HG03354 (cell line): ENCODE measurements around the gene SMLR1.
"Not testable (repeated sequence)": the region's sequence is repeated elsewhere in the genome, so short reads cannot be mapped to it uniquely, and the experiment has no call there.

Source experiments
- ATAC-seq: cut with Tn5 transposase; IDR thresholded peaks from one replicate; pipeline ENCODE4 v1.9.1; 2021; ENCODE audit warnings: mild to moderate bottlenecking; ENCODE audit not compliant: unreplicated experiment, poor library complexity, severe bottlenecking

SMLR1 gene

DNA sequence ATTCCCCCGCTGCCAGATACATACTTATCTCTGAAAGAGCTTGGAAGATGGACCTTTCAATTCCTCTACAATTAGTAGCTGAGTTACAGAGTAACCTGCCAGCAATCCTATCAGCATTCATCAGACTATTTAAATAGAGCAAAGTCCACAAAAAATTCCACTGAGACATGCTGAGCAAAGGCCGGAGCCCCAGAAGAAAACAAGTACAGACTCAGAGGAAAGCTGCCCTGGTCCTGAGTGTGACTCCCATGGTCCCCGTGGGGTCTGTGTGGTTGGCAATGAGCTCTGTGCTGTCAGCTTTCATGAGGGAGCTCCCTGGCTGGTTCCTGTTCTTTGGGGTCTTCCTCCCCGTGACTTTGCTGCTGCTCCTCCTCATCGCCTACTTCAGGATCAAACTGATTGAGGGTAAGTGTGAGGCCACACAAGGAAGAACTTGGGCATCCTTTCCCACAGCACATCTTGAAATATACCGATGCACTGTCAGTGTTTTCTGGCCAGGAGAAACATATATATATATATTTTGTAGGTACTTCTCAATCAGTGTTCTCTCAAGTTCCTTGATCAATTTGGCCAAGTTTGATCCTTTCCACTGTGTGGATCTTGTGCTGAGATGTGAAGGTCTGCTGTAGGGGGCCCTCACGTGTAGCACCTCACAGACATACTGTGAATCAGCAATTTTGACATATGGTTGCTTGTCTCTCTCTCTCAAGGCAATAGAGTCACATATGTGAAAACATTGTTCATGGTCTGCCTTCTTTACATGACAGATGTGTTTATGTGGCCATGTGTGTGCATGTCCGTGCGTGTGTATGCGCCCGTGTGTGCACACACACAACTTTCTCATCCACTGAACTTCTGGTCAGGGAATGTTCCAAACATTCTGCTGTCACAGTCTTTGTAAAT lies at the start of gene SMLR1:
Gene SMLR1 (plus strand): TSS at position 160 of the 903 bp plus-strand sequence. CDS start 8 bp downstream, at position 168.
- no peak for ATAC-seq

DNA sequence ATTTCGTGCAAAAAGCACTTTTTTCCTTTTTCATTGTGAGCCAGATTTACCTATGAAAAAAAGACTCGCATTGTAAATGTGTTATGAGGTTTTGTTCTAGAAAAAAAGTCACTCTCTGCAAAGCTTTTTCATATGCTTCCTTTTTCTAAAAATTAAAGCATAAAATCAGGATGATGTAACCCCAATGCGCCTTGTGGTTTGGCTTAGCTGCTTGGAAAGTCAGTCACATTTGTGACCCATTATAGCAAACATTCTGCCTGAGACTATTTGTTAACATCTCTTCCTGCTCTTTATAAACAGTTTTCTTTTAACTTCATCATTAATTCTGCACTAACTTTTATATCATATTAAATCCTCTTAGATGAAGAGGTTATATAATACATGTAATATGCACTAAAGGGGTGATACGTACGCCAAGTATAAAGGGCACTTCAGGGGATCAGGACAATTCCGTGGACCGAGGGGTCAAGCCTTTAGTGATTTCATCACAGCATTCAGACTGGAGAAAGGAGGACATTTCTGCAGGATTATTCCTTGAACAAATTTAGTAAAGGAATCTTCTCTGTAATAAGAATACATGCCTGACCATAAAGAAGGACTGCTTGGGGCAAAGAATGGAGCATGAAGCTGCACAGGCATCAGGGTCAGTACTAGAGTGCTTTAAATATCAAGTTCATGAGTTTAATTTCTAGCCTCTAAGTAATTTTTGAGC lies 48.1 kb upstream of the SMLR1 start:
- no peak for ATAC-seq

DNA sequence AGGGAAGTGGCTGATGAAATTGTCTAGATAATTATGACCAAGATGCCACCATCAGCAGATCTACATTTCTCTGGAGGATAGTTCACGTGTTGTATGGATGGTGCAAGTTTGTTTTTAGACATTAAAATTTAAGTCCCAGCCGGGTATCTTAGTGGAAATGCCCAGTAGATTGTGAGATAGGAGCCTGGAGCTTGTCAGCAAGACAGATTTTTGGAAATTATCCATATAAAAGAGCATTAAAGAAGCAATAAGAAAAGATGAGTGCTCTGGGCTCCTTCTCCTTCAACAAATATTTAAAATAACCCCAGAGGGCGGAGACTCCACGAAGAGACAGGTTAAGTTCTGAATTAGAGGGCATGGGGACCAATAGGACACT lies 47.6 kb upstream of the SMLR1 start:
- ATAC-seq, result no peak

DNA sequence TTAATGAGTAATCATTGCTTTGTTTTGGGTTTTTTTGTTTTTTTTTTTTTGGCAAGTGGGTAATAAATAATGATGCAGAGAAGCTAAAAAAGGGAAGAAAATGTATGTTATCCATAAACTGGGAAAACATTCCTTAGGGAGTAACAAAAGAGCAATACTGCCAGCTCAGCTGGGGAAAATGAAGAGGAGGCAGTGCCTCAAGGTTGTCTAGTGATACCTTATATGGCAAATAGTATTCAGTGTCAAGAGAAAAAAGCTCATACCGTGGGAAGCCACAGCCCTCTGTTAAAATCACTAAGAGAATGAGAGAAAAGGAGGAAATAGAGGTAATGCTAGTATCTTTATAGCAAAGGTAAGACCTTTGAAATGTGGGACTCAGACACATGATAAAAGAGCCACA lies 47.1 kb upstream of the SMLR1 start:
- no peak for ATAC-seq

DNA sequence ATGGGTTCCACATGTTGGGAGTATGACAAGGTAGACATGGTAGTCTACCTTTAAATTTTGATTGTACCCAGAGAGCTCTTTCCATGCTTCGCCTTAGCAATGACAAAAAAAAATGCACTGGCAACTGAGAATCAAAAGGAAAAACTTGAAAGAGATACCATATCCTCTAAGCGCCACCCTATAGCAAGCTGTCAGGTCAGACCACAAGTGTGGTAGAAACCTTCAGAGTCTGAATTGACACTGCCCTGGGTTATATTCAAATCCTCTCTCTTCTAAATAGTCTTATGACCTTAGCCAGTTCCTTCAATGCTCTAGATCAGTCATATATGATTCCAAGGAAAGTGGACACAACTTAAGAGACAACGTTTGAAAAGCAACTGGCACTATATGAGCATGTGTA lies 45.6 kb upstream of the SMLR1 start:
- no peak for ATAC-seq

DNA sequence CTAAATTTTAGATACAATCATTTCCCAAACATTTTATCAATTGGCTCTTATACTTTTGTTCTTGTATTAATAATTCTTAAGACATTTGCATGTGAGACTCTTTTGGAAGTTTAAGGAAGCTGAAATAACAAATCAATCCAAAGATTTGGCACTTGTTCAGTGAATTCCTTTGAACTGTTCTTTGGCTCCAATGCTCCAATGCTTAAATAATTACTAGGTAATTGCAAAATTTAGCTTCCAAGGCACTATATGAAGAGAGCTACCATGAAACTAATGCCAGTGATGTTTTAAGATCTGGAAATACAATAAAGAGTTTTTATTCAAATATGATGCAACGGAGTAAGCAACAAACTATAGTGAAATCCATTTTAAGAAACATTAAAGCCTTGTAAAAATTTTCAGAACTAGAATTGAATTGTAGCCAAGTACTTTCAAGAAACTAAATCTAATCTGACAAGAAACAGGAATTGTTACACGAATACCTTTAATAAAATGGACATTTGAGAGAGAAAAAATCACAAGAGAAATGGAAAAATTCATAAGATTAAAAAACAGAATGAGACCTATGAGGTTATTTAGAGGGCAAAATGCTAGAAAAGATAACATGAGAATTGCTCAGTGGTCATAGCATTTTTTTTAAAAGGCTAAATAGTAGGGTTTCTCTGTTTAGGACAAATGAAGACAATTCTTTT lies 43.6 kb upstream of the SMLR1 start:
- no peak for ATAC-seq

DNA sequence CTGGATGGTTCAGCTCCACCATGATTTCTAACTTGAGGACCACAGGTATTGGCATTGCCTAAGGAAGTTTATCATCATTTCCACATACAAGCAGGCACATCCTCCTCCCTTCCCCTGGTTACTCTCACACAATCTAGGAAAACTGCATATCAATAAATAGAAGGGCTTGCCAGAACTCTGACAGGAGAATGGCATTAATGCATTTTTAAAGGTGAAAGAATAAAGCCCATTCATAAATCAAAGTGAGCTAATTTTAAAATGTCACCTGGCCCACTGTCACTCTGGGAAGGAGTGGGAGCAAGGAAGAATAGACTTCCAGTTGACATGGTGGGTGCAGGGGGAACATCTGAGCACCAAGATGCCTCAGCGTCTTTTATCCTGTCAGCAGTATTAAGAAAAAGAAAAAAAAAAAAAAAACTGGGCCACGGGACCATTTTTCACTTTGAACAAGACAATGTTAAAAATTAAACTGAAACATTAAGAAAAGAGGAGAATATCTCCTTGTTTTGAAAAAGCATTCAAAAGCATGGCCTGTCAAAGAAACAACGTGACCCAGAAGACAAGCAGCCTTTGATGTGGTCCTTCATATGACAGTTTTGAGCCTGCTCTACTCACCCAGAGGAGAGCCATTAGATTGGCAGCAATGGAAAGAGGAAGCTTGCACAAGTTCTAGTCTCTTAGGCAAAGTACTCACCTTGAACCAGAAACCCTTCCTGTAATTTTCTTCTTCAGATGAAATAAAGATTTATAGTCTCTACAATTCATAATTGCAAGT lies 39.3 kb upstream of the SMLR1 start:
- no peak for ATAC-seq

DNA sequence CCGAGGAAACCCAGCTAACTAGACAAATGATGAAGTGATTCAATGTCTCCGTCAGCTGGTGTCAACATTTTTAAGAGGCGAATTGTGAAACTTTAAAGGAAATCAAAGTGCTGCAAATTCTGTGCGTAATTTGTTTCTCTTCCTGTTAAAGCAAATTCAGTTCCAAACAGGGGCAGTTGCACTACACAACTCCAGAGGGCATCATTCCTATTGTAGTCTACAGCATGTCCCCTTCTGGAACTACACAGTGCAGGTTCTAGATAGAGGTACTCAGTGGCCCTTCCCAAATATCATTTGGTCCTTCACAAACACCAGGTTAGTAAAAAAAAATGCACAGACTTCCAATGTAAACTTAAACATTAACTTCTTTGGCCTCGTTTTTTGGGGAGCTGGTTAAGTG lies 38.3 kb upstream of the SMLR1 start:
- ATAC-seq, result no peak

DNA sequence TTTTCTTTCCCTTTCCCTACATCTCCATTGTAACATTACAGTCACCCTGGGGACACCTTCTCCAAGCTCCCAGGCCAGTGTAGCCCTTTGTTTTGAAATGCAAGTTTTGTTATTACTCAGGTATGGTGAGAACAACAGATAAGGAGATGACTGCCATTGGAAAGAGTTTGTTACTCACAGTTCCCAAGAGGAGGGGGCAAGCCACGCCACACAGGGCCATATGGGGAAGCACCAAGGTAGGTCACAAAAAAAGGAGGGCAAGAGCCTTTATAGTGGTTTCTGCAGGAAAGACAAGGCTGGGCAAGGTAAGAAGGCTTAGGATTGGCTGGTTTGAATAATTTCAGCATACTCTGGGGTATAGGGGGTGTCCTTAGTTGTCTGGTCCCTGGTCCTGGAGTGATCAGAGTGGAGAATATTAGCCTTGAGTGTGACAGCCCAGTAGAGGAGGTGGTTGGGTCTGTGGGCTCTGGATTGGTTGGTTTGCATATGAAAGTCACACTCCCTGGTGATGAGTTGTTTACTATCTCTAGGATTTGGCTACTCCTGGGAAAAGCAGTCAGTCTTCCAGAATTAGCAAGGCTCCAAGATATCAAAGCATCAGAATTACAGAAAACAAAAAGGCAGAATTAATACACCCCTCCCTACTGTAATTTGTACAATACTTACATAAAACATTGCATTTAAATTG lies 33.1 kb upstream of the SMLR1 start:
- ATAC-seq, result no peak

DNA sequence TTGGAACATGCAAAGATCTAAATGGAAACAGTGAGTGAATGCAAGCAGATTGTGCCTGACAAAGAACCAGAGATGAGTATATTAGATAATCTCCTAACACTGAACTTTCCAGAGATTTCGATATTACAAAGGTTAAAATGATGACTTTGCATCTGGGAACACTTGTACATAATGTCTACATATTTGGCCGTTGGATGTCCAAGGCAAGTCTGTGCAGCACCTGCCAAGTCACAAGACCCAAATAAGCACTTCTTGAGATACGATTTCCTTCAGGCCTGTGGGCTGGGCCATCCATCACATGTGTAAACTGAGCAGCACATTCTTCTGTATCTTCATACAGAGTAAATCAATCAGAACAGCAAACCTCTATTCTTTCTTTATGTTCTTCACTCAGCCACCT lies 32.5 kb upstream of the SMLR1 start:
- ATAC-seq, result no peak

DNA sequence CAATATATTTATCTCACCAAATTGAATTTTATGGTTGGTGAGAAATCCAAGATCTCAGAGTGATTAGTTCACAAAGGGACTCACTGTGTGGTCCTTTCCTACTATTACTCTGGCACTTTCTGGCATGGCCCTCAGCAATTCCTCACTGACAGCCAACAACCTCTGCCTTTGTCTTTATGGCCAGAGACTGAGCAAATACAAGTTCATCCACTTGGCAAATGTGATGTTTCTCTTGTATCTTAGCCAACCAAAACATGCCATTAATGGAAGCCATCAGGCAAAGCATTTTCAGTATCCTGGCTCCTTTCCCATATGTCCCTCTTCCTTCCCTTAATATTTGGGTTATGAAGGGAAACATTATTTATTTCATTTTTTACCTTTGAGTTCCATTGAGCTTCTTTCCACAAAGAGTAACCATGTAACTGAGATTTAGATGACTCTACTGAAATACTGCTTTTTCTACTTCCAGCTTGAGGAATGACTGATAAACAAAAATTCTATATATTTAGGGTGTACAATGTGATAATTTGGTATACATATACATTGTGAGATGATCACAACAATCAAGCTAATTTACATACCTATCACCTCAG lies 30.8 kb upstream of the SMLR1 start:
- no peak for ATAC-seq

DNA sequence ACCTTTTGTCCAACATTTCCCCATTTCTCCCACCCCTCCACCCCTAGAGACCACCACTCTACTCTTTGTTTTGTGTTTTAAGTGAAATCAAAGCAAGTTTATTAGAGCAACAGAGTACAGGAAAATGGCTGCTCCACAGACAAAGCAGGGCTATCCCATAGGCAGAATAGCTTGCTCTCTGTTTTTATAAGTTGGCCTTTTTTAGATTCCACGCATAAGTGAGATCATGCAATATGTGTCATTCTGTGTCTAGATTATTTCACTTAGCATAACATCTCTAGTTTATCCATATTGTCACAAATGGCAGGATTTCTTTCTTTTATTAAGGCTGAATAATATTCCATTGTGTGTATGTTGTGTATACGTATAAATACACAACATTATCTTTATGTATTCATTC lies 30.1 kb upstream of the SMLR1 start:
- ATAC-seq, result no peak

DNA sequence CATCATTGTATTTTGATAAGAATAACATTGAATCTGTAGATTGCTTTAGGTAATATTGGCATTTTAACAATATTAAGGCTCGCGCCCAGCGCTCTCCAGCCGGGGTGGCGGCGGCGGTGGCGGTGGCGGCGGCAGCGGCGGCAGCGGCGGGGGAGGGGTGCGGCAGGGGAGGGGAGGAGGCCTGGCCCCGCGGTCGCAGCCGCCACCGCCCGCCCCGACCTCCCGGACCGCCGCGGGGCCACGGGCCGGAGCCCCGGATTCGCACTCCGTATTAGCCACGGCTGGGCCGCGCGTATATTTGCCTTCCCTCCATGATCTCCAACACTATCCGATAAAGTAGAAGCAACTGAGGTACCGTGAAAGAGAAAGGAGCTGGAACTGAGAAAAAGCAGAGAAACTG lies 25.8 kb upstream of the SMLR1 start:
- ATAC-seq, result not testable (repeated sequence)

DNA sequence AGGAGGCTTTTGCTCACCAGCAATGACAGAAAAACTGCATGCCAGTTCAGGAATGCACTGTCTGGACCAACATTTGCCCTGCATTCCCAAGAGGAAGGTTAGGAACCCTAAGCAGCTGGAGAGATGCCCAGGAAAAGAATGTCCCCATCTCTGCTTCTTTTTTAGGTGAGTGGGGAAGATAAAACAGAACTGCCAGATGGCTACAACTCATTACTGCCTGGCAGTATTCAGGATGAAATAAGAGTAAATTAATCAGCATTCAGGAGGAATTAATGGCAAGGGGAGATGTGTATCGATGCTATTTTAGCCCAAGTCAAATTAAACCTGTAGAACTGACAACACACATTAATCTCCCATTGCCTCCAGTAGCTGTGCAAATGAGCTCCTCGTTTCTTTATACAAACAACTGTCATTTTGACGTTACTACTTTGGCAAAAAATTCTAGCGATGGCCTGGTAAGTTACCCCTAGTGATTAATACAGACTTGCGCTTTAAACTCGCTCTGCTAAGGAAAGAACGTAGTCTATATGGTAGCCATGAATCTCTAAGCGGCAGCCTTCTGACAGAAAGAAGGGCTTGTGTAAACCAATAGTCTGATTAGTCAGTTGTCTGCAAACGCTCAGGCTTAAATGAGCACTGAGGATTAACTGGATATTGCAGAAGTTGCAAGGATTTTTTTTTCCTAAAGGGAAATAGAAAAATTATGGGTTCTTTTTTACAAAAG lies 16.7 kb upstream of the SMLR1 start:
- ATAC-seq, result no peak

DNA sequence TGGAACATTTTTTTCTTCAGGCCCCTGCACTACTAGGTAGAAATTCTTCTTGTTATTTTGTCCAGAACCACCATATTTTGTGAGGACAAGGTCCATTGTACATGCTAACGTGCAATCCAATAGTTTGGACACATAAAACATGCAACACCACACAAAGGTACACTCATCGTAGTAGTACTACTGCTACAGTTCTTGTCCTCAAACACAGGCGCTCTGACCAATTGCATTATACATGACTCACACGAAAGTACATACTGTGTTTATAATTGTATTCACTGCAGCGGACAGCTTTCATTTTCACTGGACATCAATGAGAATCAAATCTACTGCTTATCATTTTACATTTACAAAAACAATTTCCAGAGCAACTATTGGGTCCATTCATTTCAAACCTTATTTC lies 15.3 kb upstream of the SMLR1 start:
- no peak for ATAC-seq

DNA sequence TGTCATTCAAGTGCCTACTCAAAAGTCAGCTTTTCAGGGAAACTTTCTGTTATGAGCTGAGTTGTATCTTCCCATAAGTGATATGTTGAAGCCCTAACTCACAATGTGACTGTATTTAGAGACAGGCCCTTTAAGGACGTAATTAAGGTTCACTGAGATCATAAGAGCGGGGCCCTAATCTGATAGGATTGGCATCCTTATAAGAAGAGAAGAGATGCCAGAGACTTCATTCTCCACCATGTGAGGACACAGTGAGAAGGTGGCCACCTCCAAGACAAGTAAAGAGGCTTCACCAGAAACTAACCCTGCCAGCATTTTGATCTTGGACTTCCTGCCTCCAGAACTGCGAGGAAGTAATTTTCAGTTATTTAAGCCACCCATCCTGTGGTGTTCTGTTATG lies 12.7 kb upstream of the SMLR1 start:
- ATAC-seq, result no peak

DNA sequence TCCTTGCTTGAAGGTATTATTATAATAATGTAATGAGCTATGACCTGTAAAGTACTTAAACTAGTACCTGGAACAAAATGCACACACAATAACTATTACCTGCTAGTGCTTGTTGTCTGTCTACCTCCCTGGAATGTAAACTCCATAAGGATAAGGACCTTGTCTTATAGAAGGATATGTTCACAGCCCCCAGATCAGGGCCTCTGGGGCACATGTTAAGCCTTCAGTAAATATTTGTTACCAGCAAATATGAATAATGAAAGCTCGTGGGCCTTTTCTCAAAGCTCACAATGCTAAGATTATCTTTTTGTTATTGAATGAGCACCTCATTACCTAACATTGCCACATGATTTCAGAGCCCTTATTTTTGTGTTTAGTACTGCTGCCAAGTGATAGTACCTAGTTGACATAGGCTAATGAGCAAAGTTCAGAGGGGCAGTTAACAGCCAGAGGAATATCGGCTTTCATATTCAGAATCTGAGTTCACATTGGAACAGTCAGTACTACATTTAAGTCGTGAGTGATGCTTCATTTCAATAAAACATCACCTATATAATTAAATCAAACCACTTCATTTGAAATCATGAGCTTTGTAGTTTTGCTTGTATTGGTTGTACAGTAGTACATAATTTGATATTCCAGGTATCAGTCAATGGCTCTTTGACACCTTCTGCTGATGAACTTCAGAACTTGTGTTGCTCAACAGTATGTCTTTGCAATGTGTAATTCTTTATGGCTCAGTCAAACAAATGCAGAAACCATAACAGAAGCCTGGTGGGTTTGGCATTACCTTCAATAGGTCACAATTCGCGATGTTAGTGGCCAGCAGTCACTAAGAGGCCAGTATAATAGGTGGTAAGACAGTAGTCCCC lies 11.8 kb upstream of the SMLR1 start:
- ATAC-seq, result no peak
